ENCODE results near the gene THG1L.
A peak's percentile ranks its signal among the peaks of the same experiment; 100 is the strongest.

THG1L gene

GRCh38 chr5:157744051-157745011 lies 13.1 kb downstream of the THG1L start:
- 11 to 14% methylated on average over 34 to 53 of the region's 56 CpGs for WGBS, 2 experiments (ENCODE audit: insufficient coverage in 2 of 2)
- H3K9me3 ChIP-seq (ENCODE audit: control insufficient read depth, low read length): no peaks in the 10 kb centered on the region
- no peak overlapping the region for H3K27ac ChIP-seq (ENCODE audit: low read depth, low read length, severe bottlenecking)
- peaks cover 7% of the 10 kb centered on the region for H3K36me3 ChIP-seq (ENCODE audit: control insufficient read depth, insufficient read depth, low read length)
- H3K4me1 ChIP-seq (ENCODE audit: control insufficient read depth, insufficient read depth, low read length, poor library complexity, severe bottlenecking): peaks cover 9% of the 10 kb centered on the region
- H3K4me3 ChIP-seq (ENCODE audit: extremely low read depth, insufficient read depth, low read length, poor library complexity, severe bottlenecking): peak overlapping the region; percentile 70

DNA sequence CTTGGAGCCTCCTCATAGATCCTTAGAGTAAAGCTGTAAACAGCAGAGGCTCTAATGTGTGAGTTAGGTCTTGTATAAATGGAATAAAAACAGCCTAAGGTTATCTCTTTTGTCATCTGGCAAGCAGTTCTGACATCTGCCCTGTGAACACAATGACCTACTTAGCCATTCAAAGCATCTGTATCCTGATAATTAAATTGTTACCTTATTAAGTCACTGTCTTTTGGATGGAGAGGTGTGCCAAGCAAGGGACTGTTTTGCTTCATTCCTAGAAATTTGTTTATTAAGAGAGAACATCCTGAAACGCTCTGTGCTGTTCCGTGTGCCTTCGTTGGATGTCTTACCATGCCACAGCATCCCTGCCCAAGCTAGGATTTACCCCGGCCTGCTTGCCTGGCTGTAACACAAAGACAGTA lies 13.8 kb downstream of the THG1L start:
- H3K4me1 ChIP-seq (ENCODE audit: control insufficient read depth, insufficient read depth, low read length, poor library complexity, severe bottlenecking): peaks cover 9% of the 10 kb centered on the region
- peak overlapping the region; percentile 70 for H3K4me3 ChIP-seq (ENCODE audit: extremely low read depth, insufficient read depth, low read length, poor library complexity, severe bottlenecking)
- H3K27ac ChIP-seq (ENCODE audit: low read depth, low read length, severe bottlenecking): no peak overlapping the region

GRCh38 chr5:157747173-157747740 lies 16.0 kb downstream of the THG1L start:
- Histone ChIP-seq H3K4me1 (ENCODE audit: control insufficient read depth, insufficient read depth, low read length, poor library complexity, severe bottlenecking) (peaks cover 9% of the 10 kb centered on the region), H3K27ac (ENCODE audit: low read depth, low read length, severe bottlenecking) (no peak overlapping the region), H3K4me3 (ENCODE audit: extremely low read depth, insufficient read depth, low read length, poor library complexity, severe bottlenecking) (no peak overlapping the region), H3K9me3 (ENCODE audit: control insufficient read depth, low read length) (no peaks in the 10 kb centered on the region), H3K36me3 (ENCODE audit: control insufficient read depth, insufficient read depth, low read length) (peaks cover 11% of the 10 kb centered on the region)
- 84 to 93% methylated on average over 3 to 4 of the region's 6 CpGs for WGBS, 2 experiments (ENCODE audit: insufficient coverage in 2 of 2)

More for the DNA sequence above, 13.8 kb downstream of the THG1L start:
- peaks cover 4% of the 10 kb centered on the region for H3K36me3 ChIP-seq (ENCODE audit: control insufficient read depth, insufficient read depth, low read length)
- H3K9me3 ChIP-seq (ENCODE audit: control insufficient read depth, low read length): no peaks in the 10 kb centered on the region
- WGBS, 2 experiments (ENCODE audit: insufficient coverage in 2 of 2): 92 to 94% methylated on average over 4 of the region's 4 CpGs

DNA sequence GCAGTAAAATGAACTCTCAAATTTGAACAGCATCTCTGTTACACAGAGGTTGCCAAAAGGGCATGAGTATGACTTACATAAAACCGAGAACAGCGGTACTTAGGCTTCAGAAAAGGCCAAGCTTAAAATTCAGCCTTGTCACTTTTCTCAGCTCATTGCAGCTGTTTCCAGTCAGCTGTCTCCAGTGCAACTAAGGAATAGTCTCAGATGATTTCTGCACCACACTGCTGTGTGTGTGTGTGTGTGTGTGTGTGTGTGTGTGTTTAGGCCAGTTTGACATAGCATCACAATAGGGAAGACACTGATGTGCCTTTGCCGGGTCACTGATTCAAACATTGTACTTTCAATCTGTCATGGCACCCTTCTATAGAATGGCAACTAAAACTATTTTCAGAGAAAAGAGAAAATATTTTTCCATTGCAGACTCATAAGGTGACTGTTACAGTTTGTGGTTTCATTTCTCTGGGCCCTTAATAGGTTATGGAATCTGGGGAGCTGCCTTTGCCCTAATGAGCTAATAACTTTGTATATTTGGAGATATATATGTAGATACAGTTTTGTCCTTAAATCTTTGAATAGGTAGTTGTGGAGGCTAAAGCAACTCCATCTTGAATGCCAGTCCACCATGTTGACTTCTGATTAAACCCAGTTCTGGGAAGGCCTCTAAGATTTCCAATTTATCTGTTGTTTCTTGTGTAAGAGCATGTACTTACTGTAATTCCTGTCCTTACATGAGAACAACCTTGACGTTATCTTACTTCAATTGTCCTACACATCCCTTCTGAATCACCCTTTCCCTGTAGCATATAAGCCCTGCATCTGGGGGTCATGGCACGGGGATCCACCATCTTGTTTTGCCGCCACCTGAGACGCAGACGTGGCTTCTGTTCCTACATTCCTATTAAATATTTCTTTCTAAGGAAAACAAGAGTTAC lies 16.8 kb downstream of the THG1L start:
- H3K4me1 ChIP-seq (ENCODE audit: control insufficient read depth, insufficient read depth, low read length, poor library complexity, severe bottlenecking): peaks cover 9% of the 10 kb centered on the region
- no peaks in the 10 kb centered on the region for H3K9me3 ChIP-seq (ENCODE audit: control insufficient read depth, low read length)
- peaks cover 11% of the 10 kb centered on the region for H3K36me3 ChIP-seq (ENCODE audit: control insufficient read depth, insufficient read depth, low read length)
- H3K4me3 ChIP-seq (ENCODE audit: extremely low read depth, insufficient read depth, low read length, poor library complexity, severe bottlenecking): no peak overlapping the region
- WGBS, 2 experiments (ENCODE audit: insufficient coverage in 2 of 2): 92 to 100% methylated on average over 3 of the region's 8 CpGs
- H3K27ac ChIP-seq (ENCODE audit: low read depth, low read length, severe bottlenecking): no peak overlapping the region

DNA sequence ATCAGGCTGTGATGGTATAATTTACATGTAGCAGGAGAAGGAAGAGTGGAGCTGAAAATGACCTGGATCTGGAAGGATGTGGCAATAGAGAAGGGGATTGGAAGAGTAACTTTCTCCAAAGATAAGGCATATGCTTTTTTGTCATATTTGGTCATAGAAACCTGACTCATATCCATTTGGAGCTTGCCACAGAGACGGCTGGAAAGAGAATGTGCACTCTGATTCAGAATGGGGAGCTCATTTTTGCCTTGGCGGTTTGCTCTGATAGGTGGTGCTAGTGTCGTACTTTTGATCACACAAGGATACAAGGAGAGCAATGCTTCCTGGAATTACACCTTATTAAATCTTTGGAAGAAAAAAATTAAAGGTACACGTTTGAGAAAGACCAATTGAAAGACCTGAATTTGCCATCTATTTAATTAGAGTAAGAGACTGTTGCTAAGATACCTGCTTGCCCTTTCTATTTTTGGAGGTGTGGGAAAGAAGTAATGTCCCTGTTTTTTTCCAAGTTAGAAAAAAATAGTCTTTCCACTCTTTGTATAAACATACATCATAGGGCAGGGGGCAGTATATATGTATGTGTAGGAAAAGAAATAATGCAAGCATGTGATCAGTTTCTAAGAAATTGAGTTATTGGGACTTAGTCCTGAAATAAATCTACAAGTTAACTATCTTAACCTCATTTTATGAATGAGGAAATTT lies 17.7 kb downstream of the THG1L start:
- Histone ChIP-seq H3K36me3 (ENCODE audit: control insufficient read depth, insufficient read depth, low read length) (peaks cover 17% of the 10 kb centered on the region), H3K4me1 (ENCODE audit: control insufficient read depth, insufficient read depth, low read length, poor library complexity, severe bottlenecking) (peaks cover 9% of the 10 kb centered on the region), H3K4me3 (ENCODE audit: extremely low read depth, insufficient read depth, low read length, poor library complexity, severe bottlenecking) (no peak overlapping the region), H3K9me3 (ENCODE audit: control insufficient read depth, low read length) (no peaks in the 10 kb centered on the region), H3K27ac (ENCODE audit: low read depth, low read length, severe bottlenecking) (no peak overlapping the region)
- WGBS, 2 experiments (ENCODE audit: insufficient coverage in 2 of 2): 95 to 100% methylated on average over 1 to 3 of the region's 4 CpGs

- H3K4me3 ChIP-seq (ENCODE audit: extremely low read depth, insufficient read depth, low read length, poor library complexity, severe bottlenecking): no peak overlapping the region
- peaks cover 22% of the 10 kb centered on the region for H3K36me3 ChIP-seq (ENCODE audit: control insufficient read depth, insufficient read depth, low read length)
- WGBS, 2 experiments (ENCODE audit: insufficient coverage in 2 of 2): 98 to 100% methylated on average over 1 to 4 of the region's 11 CpGs
- H3K4me1 ChIP-seq (ENCODE audit: control insufficient read depth, insufficient read depth, low read length, poor library complexity, severe bottlenecking): peaks cover 8% of the 10 kb centered on the region
- H3K27ac ChIP-seq (ENCODE audit: low read depth, low read length, severe bottlenecking): no peak overlapping the region
- no peaks in the 10 kb centered on the region for H3K9me3 ChIP-seq (ENCODE audit: control insufficient read depth, low read length)
Measured at GRCh38 chr5:157749462-157749799, 18.2 kb downstream of the THG1L start.

DNA sequence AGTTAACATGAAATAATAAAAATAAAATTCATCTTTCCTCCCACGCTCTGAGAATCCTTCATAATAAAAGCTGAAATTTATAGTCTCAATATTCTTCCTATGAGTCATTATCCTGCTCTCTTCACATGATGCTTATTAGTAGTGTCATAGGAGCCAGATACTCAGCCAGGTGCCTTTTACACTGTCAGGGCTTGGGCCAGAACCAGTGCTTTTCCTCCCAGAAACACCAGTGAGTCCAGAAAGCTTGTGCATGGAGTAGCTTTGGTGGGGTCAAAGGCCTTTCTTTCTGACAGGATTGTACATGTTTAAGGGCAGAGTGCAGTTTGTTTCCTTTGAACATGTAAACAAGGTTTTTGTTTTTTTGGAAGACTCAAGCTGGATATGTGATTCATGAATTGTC lies 19.1 kb downstream of the THG1L start:
- Histone ChIP-seq H3K9me3 (ENCODE audit: control insufficient read depth, low read length) (no peaks in the 10 kb centered on the region), H3K4me1 (ENCODE audit: control insufficient read depth, insufficient read depth, low read length, poor library complexity, severe bottlenecking) (no peaks in the 10 kb centered on the region), H3K27ac (ENCODE audit: low read depth, low read length, severe bottlenecking) (no peak overlapping the region), H3K36me3 (ENCODE audit: control insufficient read depth, insufficient read depth, low read length) (peaks cover 31% of the 10 kb centered on the region), H3K4me3 (ENCODE audit: extremely low read depth, insufficient read depth, low read length, poor library complexity, severe bottlenecking) (no peak overlapping the region)
- WGBS, 2 experiments (ENCODE audit: insufficient coverage in 2 of 2): no CpG with 5 or more reads among the region's 1 CpG

GRCh38 chr5:157756122-157756521 lies 24.9 kb downstream of the THG1L start:
- no peak overlapping the region for H3K4me3 ChIP-seq (ENCODE audit: extremely low read depth, insufficient read depth, low read length, poor library complexity, severe bottlenecking)
- no peaks in the 10 kb centered on the region for H3K9me3 ChIP-seq (ENCODE audit: control insufficient read depth, low read length)
- whole genome bisulfite sequencing, 2 experiments (ENCODE audit: insufficient coverage in 2 of 2): 92% methylated on average over 2 of the region's 3 CpGs; no CpG with 5 or more reads in 1 of the 2 experiments

GRCh38 chr5:157758706-157759105 lies 27.5 kb downstream of the THG1L start:
- Histone ChIP-seq H3K9me3 (ENCODE audit: control insufficient read depth, low read length) (no peaks in the 10 kb centered on the region), H3K4me3 (ENCODE audit: extremely low read depth, insufficient read depth, low read length, poor library complexity, severe bottlenecking) (no peak overlapping the region), H3K36me3 (ENCODE audit: control insufficient read depth, insufficient read depth, low read length) (peaks cover 36% of the 10 kb centered on the region), H3K4me1 (ENCODE audit: control insufficient read depth, insufficient read depth, low read length, poor library complexity, severe bottlenecking) (no peaks in the 10 kb centered on the region), H3K27ac (ENCODE audit: low read depth, low read length, severe bottlenecking) (no peak overlapping the region)
- WGBS, 2 experiments (ENCODE audit: insufficient coverage in 2 of 2): 90 to 100% methylated on average over 1 of the region's 1 CpG

More at GRCh38 chr5:157756122-157756521, 24.9 kb downstream of the THG1L start:
- H3K36me3 ChIP-seq (ENCODE audit: control insufficient read depth, insufficient read depth, low read length): peaks cover 48% of the 10 kb centered on the region
- H3K27ac ChIP-seq (ENCODE audit: low read depth, low read length, severe bottlenecking): no peak overlapping the region
- no peaks in the 10 kb centered on the region for H3K4me1 ChIP-seq (ENCODE audit: control insufficient read depth, insufficient read depth, low read length, poor library complexity, severe bottlenecking)

Measured in mesodermal cell (in vitro differentiated cells).